Measurements from ENCODE around the gene FHIT. TPM values are rescaled to one million over a fixed set of nuclear protein-coding genes. Genes with fewer than 3 reads are reported as not detected.

FHIT gene
- total RNA-seq, 4 donors from 2014 or later, result 3.5 to 17.0 (median 16.7) TPM

- no peak for TF ChIP-seq CTCF (IDR thresholded peaks at IDR 0.05)
- TF ChIP-seq POLR2A (IDR thresholded peaks at IDR 0.05), result no peak
- H3K9me3 ChIP-seq, result no peaks in the 10 kb centered on the region
- no peaks in the 10 kb centered on the region for H3K27me3 ChIP-seq
- H3K4me3 ChIP-seq, result no peak overlapping the region
- no peak overlapping the region for H3K27ac ChIP-seq
- no peaks in the 10 kb centered on the region for H3K36me3 ChIP-seq
- no peak for DNase-seq
- H3K4me1 ChIP-seq, result no peaks in the 10 kb centered on the region
Measured at GRCh38 chr3:60033901-60034453, 1217.3 kb downstream of the FHIT start.

- Histone ChIP-seq H3K4me3 (no peak overlapping the region), H3K4me1 (no peaks in the 10 kb centered on the region), H3K36me3 (no peaks in the 10 kb centered on the region), H3K27ac (no peak overlapping the region), H3K9me3 (no peaks in the 10 kb centered on the region), H3K27me3 (no peaks in the 10 kb centered on the region)
- TF ChIP-seq POLR2A (IDR thresholded peaks at IDR 0.05) (no peak), CTCF (IDR thresholded peaks at IDR 0.05) (no peak)
- DNase-seq, result no peak
Measured at GRCh38 chr3:60030982-60031381, 1220.3 kb downstream of the FHIT start.

- Histone ChIP-seq H3K27ac (no peak overlapping the region), H3K27me3 (no peaks in the 10 kb centered on the region), H3K36me3 (no peaks in the 10 kb centered on the region), H3K9me3 (no peaks in the 10 kb centered on the region), H3K4me3 (no peak overlapping the region), H3K4me1 (no peaks in the 10 kb centered on the region)
- TF ChIP-seq CTCF (IDR thresholded peaks at IDR 0.05) (no peak), POLR2A (IDR thresholded peaks at IDR 0.05) (no peak)
- DNase-seq, result no peak
Measured at GRCh38 chr3:60028233-60028632, 1223.0 kb downstream of the FHIT start.

GRCh38 chr3:60027335-60027734, 1223.9 kb downstream of the FHIT start:
- Histone ChIP-seq H3K27ac (no peak overlapping the region), H3K27me3 (no peaks in the 10 kb centered on the region), H3K4me3 (no peak overlapping the region), H3K36me3 (no peaks in the 10 kb centered on the region), H3K4me1 (no peaks in the 10 kb centered on the region), H3K9me3 (no peaks in the 10 kb centered on the region)
- DNase-seq, result no peak
- TF ChIP-seq CTCF (IDR thresholded peaks at IDR 0.05) (no peak), POLR2A (IDR thresholded peaks at IDR 0.05) (no peak)

- no peaks in the 10 kb centered on the region for H3K27me3 ChIP-seq
- DNase-seq, result no peak
Measured at GRCh38 chr3:60025096-60026050, 1225.9 kb downstream of the FHIT start.

More at GRCh38 chr3:60025096-60026050, 1225.9 kb downstream of the FHIT start:
- H3K4me3 ChIP-seq, result no peak overlapping the region
- H3K36me3 ChIP-seq, result no peaks in the 10 kb centered on the region
- no peak for TF ChIP-seq POLR2A (IDR thresholded peaks at IDR 0.05)
- TF ChIP-seq CTCF (IDR thresholded peaks at IDR 0.05), result no peak
- no peaks in the 10 kb centered on the region for H3K4me1 ChIP-seq
- no peak overlapping the region for H3K27ac ChIP-seq
- H3K9me3 ChIP-seq, result no peaks in the 10 kb centered on the region

Data from Peyer's patch (tissue), 4 donors.